ENCODE results near the gene BUD23.
"Not testable (repeated sequence)": the region's sequence is repeated elsewhere in the genome, so short reads cannot be mapped to it uniquely, and the experiment has no call there.

The BUD23 gene

GRCh38 chr7:73683056-73683787 lies at the start of gene BUD23, which contains the start of gene DNAJC30:
BUD23 (plus strand) TSS chr7:73683597; CDS start chr7:73683626, 29 bp downstream.
DNAJC30 (minus strand) TSS chr7:73683453; CDS start chr7:73683423, 30 bp downstream.
- peak; percentile 93 to 99 for DNase-seq (ENCODE audit: low read depth in 2 of 2)

DNA sequence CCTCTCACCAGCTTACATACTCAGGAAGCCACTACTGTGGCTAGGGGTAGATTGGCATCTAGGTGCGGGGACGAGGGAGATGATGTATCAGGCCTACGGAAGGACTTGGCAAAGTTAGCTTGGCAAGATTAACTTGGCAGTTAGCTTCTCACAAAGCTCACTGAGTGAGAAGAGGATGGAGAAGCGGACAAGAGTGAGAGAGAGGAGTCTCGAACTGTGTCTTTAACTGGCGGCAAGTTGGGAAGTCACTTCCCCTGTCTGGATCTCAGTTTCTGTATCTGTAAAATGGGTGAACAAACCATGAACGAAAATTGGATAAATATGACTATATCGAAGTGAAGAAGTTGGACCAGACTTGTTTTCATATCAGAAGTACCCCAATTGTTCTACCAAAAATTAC lies 49.6 kb upstream of the BUD23 start:
- no peak for DNase-seq (ENCODE audit: low read depth in 2 of 2)

DNA sequence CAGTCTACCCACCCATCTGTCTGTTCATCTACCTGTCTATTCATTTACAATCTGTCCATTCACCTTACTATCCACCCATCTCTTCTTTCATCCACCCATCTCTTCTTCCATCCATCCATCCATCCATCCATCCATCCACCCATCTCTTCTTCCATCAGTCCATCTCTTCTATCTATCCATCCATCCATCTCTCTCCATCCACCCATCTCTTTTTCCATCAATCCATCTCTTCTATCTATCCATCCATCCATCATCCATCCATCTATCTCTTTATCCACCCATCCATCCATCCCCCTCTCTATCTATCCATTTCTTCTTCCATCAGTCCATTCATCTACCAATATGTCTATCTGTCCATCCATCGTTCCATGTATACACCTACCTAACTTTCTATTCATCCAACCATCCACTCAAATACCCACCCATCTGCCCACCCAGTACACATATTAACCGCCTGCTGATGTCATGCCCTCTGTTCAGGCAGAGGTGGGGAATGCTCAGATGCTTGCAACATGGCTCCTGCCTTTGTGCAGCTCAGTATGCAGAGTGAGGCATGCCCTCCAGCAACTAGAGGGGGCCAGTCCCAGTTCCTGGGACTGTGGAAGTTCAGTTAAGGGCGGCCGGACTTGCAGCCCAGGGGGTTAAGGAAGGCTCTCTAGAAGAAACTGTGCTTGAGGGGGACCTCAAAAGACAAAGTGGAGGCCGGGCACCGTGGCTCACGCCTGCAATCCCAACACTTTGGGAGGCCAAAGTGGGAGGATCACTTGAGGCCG lies 47.8 kb upstream of the BUD23 start:
- no peak for DNase-seq (ENCODE audit: low read depth in 2 of 2)

GRCh38 chr7:73638911-73639310 lies 44.5 kb upstream of the BUD23 start:
- DNase-seq (ENCODE audit: low read depth in 2 of 2), result no peak

DNA sequence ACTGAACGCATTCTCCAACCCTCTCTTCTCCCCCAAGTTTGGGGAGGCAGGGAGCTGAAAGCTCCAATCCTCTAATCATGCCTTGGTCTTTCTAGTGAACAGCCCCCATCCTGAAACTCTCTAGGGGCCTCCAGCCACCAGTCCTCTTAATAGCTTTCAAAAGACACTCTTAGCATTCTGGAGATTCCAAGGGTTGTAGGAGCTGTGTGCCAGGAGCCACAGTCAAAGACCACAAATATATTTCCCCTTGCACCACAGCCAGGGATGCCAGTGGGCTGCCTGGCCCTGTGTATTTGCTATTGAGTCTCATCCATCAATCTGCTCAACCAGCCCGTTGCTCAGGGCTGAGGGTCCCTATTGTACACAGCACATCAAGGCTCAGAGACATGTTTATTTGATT lies 40.6 kb upstream of the BUD23 start:
- DNase-seq (ENCODE audit: low read depth in 2 of 2), result no peak

GRCh38 chr7:73644688-73645286 lies 38.6 kb upstream of the BUD23 start:
- DNase-seq (ENCODE audit: low read depth in 2 of 2), result no peak

DNA sequence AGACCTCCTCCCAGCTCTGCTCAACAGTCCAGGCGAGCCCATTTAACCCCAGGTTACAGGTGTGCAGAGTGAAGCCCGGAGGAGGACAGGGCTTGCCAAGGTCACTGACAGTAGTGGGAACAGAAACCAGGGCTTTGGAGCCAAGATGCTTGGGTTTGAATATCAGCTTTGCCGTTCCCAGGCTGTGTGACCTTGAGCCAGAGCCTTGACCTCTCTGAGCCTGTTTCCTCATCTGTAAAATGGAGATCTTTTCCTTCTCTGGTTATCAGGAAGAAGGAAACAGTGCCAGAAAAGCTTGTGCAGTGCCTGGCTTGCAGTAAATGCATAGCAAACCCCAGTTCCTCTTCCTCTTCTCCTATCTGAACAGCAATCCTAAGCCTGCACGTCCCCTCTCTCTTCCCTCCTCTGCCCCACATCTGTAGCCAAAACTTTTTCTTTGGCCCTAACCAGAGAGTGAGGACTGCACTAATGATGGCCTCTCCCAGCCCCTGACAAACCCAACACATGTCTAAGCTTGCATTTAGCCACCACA lies 37.7 kb upstream of the BUD23 start:
- no peak for DNase-seq (ENCODE audit: low read depth in 2 of 2)

GRCh38 chr7:73646785-73647724 lies 36.3 kb upstream of the BUD23 start:
- no peak for DNase-seq (ENCODE audit: low read depth in 2 of 2)

GRCh38 chr7:73647725-73648592 lies 35.4 kb upstream of the BUD23 start:
- peak in 1 of 2 donors; percentile 8 for DNase-seq (ENCODE audit: low read depth in 2 of 2)

DNA sequence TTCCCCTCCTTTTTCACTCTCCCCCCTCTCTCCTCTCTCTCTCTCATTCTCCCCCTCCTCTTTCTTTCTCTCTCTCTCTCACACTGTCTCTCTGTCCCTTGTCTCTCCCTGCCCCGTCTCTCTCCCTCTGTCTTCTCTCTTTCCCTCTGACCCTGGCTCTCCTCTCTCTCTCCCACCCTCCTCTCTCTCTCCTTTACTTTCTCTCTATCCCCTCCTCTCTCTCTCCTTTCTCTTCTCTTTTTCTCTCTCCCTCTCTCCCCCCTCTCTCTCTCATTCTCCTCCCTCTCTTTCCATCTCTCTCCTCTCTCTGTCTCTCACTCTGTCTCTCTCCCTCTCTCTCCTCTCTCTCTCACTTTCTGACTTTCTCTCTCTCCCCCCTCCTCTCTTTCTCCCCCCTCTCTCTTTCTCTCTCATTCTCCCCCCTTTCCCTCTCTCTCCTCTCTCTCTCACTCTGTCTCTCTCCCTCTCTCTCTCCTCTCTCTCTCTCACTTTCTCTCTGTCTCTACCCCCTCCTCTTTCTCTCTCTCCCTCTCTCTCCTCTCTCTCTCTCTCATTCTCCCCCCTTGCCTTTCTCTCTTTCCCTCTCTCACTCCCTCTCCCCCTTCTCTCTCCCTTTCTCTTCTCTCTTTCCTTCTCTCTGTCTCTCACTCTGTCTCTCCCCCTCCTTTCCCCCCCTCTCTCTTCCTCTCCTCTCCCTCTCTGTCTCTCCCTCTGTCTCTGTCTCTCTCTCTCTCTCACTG lies 34.6 kb upstream of the BUD23 start:
- no peak for DNase-seq (ENCODE audit: low read depth in 2 of 2)

- no peak for DNase-seq (ENCODE audit: low read depth in 2 of 2)
These were observed 33.8 kb upstream of the BUD23 start for GRCh38 chr7:73649576-73649975.

- DNase-seq (ENCODE audit: low read depth in 2 of 2), result no peak
These were observed 32.9 kb upstream of the BUD23 start for GRCh38 chr7:73650524-73650923.

DNA sequence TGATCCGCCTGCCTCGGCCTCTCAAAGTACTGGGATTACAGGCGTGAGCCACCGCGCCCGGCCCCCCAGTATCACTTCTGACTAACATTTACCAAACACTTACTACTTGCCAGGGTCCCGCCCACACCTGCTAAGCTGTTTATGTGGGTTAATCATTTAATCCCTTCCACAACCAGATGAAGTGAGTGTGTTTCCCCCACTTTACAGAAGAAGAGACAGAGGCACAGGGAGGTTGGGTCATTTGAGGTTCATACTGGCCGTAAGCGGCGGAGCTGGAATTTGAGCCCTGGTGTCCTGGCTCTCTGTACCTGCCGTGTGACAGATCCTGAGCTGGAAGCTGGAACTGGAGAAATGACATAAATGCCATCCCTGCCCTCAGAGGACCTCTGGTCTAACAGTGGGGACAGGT lies 30.9 kb upstream of the BUD23 start:
- no peak for DNase-seq (ENCODE audit: low read depth in 2 of 2)

DNA sequence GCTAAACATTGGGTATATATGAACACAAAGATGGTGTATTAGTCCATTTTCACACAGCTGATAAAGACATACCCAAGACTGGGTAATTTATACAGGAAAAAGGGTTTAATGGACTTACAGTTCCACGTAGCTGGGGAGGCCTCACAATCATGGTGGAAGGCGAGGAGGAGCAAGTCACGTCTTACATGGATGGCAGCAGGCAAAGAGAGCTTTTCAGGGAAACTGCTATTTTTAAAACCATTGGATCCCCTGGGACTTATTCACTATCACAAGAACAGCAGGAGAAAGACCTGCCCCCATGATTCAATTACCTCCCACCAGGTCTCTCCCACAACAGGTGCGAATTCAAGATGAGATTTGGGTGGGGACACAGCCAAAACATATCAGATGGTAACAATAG lies 28.1 kb upstream of the BUD23 start:
- not testable (repeated sequence) for DNase-seq (ENCODE audit: low read depth in 2 of 2)

DNA sequence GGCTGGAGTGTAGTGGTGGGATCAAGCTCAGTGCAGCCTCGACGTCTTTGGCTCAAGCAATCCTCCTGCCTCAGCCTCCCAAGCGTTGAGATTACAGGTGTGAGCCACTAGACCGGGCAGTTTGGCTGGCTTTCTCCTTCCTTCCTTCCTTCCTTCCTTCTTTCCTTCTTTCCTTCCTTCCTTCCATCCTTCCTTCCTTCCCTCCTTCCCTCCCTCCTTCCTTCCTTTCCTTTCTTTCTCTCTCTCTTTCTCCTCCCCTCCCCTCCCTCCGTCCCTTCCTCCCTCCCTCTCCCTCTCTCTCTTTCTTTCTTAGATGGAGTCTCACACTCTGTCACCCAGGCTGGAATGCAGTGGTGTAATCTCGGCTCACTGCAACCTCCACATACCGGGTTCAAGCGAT lies 23.4 kb upstream of the BUD23 start:
- no peak for DNase-seq (ENCODE audit: low read depth in 2 of 2)

GRCh38 chr7:73660594-73660993 lies 22.8 kb upstream of the BUD23 start:
- not testable (repeated sequence) for DNase-seq (ENCODE audit: low read depth in 2 of 2)

DNA sequence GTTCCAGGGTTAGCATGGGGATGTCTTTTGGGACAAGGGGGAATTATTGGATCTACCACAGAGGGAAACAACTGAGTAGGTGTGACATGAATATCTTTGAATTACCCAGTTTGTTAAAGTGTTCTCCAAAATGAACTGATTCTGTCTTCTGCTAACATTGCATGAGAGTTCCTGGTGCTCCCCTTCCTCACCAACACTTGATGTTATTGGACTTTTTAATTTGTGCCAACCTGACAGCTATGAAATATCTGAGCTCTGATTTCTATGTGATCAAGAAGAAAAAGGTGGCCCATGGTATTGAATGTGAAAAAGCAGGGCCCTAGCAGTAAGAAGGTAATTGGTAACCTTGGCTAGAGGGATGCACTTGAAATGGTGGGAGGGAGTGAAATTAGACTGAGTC lies 20.4 kb upstream of the BUD23 start:
- no peak for DNase-seq (ENCODE audit: low read depth in 2 of 2)

GRCh38 chr7:73667344-73668102 lies 15.9 kb upstream of the BUD23 start, which contains the start of gene VPS37D:
VPS37D (plus strand) TSS chr7:73667831; CDS start chr7:73667959, 128 bp downstream.
- DNase-seq (ENCODE audit: low read depth in 2 of 2), result peak; percentile 90

Data from stimulated activated CD8-positive, alpha-beta memory T cell treated with anti-CD3 and anti-CD28 coated beads, Interleukin-2, amount 100 ng/mL, for 48 hours (primary cell).